ENCODE measurements around the gene NEDD1. TPM values are rescaled to one million over a fixed set of nuclear protein-coding genes. Genes with fewer than 3 reads are reported as not detected.

NEDD1 gene
- total RNA-seq, 1 donor from 2014 or later: 16.3 TPM

DNA sequence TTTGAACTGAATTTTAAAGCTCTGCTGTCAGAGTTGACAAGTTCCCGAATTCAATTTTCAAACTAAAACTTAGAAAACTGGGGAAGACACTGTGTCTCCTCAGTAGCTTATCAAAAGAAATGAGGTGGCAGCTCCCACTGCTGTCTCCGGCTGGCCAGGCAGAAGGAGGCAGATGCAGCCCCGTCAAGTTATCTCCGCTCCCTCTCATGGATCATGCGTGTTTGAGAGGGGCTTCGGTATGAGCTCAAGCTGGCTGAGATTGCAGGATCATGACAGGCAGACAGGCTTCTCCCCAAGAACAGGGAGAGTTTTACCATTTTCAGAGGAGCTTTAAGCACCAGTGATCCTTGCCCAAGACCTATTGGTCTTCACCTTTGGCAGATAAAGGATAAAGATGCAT, 88.8 kb downstream of the NEDD1 start:
- DNase-seq (no peak), ATAC-seq (ENCODE audit: low read depth) (no peak)
- no peak overlapping the region for H3K27ac Mint-ChIP-seq
- ChIA-PET CTCF (interaction anchor here (1.4 kb wide), 1 partner anchor 8 kb away, joined by 5 read pairs; no protein-coding TSS in a partner anchor), POLR2A (no interaction called here)
- H3K4me3 Mint-ChIP-seq: no peak overlapping the region
- H3K27me3 Mint-ChIP-seq: peaks cover 6% of the 10 kb centered on the region
- intact Hi-C loops (cut with micrococcal nuclease): no loop called here
- TF ChIP-seq CTCF (IDR thresholded peaks at IDR 0.05): no peak
- H3K36me3 Mint-ChIP-seq (ENCODE audit: low read depth): no peaks in the 10 kb centered on the region
- peaks cover 4% of the 10 kb centered on the region for H3K4me1 Mint-ChIP-seq
- no peaks in the 10 kb centered on the region for H3K9me3 Mint-ChIP-seq

GRCh38 chr12:96997797-96998484, 90.9 kb downstream of the NEDD1 start:
- ChIA-PET POLR2A (no interaction called here), CTCF (no interaction called here)
- no peak overlapping the region for H3K4me3 Mint-ChIP-seq
- H3K27ac Mint-ChIP-seq: no peak overlapping the region
- ATAC-seq (ENCODE audit: low read depth): no peak
- H3K9me3 Mint-ChIP-seq: no peaks in the 10 kb centered on the region
- H3K27me3 Mint-ChIP-seq: peaks cover 8% of the 10 kb centered on the region
- peaks cover 4% of the 10 kb centered on the region for H3K4me1 Mint-ChIP-seq
- intact Hi-C loops (cut with micrococcal nuclease): no loop called here
- no peak for DNase-seq
- no peak for TF ChIP-seq CTCF (IDR thresholded peaks at IDR 0.05)
- H3K36me3 Mint-ChIP-seq (ENCODE audit: low read depth): no peaks in the 10 kb centered on the region

GRCh38 chr12:97003276-97003675, 96.2 kb downstream of the NEDD1 start:
- no peaks in the 10 kb centered on the region for H3K9me3 Mint-ChIP-seq
- no peak for ATAC-seq (ENCODE audit: low read depth)
- H3K27ac Mint-ChIP-seq: no peak overlapping the region
- H3K4me3 Mint-ChIP-seq: no peak overlapping the region
- CTCF ChIA-PET: no interaction called here
- TF ChIP-seq CTCF (IDR thresholded peaks at IDR 0.05): no peak
- no peak for DNase-seq
- H3K4me1 Mint-ChIP-seq: no peaks in the 10 kb centered on the region
- H3K36me3 Mint-ChIP-seq (ENCODE audit: low read depth): no peaks in the 10 kb centered on the region
- POLR2A ChIA-PET: no interaction called here
- intact Hi-C loops (cut with micrococcal nuclease): no loop called here
- H3K27me3 Mint-ChIP-seq: peaks cover 16% of the 10 kb centered on the region
